Stimulated activated effector memory CD8-positive, alpha-beta T cell treated with anti-CD3 and anti-CD28 coated beads, Interleukin-12 subunit alpha, Interleukin-12 subunit beta, amount 100 ng/mL, for 72 hours (primary cell): ENCODE measurements around the gene MYO7B.

Source experiments
- ATAC-seq: fragments of 150-1000 bp; cut with Tn5 transposase; 2 replicates; pipeline ENCODE4 v1.10.0; 2021
- DNase-seq, 2 donors: peaks; one replicate each; pipeline ENCODE4 v3.0.0; 2021 to 2022; ENCODE audit warnings: low spot score in 2 of 2
- H3K27ac Mint-ChIP-seq: one replicate; pipeline ENCODE4 v1.8.0; 2022; ENCODE audit warnings: mild to moderate bottlenecking, mixed read lengths
- H3K36me3 Mint-ChIP-seq: one replicate; pipeline ENCODE4 v1.8.0; 2022; ENCODE audit warnings: mild to moderate bottlenecking, mixed read lengths
- H3K4me1 Mint-ChIP-seq: one replicate; pipeline ENCODE4 v1.8.0; 2022; ENCODE audit warnings: mixed read lengths
- H3K4me3 Mint-ChIP-seq: one replicate; pipeline ENCODE4 v1.8.0; 2022; ENCODE audit warnings: mild to moderate bottlenecking, mixed read lengths
- H3K9me3 Mint-ChIP-seq: one replicate; pipeline ENCODE4 v1.8.0; 2022; ENCODE audit warnings: mixed read lengths

Gene MYO7B

GRCh38 chr2:127535422-127535901 lies at the start of gene MYO7B:
Gene MYO7B, plus strand, starts transcription at chr2:127535683. Its CDS starts 24,040 bp downstream, at chr2:127559723.
- peak in 1 of 2 donors; percentile 43 for DNase-seq
- ATAC-seq: no peak
- no peaks in the 10 kb centered on the region for H3K9me3 Mint-ChIP-seq
- H3K36me3 Mint-ChIP-seq: no peaks in the 10 kb centered on the region
- H3K4me3 Mint-ChIP-seq: no peak within 1 kb of the TSS
- no peak within 1 kb of the TSS for H3K27ac Mint-ChIP-seq
- H3K4me1 Mint-ChIP-seq: no peaks in the 10 kb centered on the region

GRCh38 chr2:127485694-127486071 lies 49.8 kb upstream of the MYO7B start:
- Mint-ChIP-seq H3K36me3 (peaks cover 100% of the 10 kb centered on the region), H3K27ac (peak overlapping the region; percentile 41), H3K4me3 (peak overlapping the region; percentile 27), H3K4me1 (peaks cover 40% of the 10 kb centered on the region), H3K9me3 (no peaks in the 10 kb centered on the region)
- ATAC-seq (peak; percentile 85), DNase-seq (no peak)

- Mint-ChIP-seq H3K4me3 (peak overlapping the region; percentile 27), H3K27ac (peak overlapping the region; percentile 41), H3K9me3 (no peaks in the 10 kb centered on the region), H3K4me1 (peaks cover 40% of the 10 kb centered on the region), H3K36me3 (peaks cover 100% of the 10 kb centered on the region)
- ATAC-seq (peak; percentile 52), DNase-seq (no peak)
Observed at GRCh38 chr2:127486247-127487058, 49.0 kb upstream of the MYO7B start.

GRCh38 chr2:127490283-127490682 lies 45.2 kb upstream of the MYO7B start:
- Mint-ChIP-seq H3K4me3 (no peak overlapping the region), H3K9me3 (no peaks in the 10 kb centered on the region), H3K36me3 (peaks cover 100% of the 10 kb centered on the region), H3K4me1 (peaks cover 32% of the 10 kb centered on the region), H3K27ac (no peak overlapping the region)
- DNase-seq: no peak
- no peak for ATAC-seq

GRCh38 chr2:127498386-127498785 lies 37.1 kb upstream of the MYO7B start:
- H3K36me3 Mint-ChIP-seq: peaks cover 100% of the 10 kb centered on the region
- peak overlapping the region; percentile 10 for H3K27ac Mint-ChIP-seq
- ATAC-seq: no peak

GRCh38 chr2:127503491-127503890 lies 32.0 kb upstream of the MYO7B start:
- Mint-ChIP-seq H3K4me3 (no peak overlapping the region), H3K9me3 (no peaks in the 10 kb centered on the region), H3K27ac (peak overlapping the region; percentile 57), H3K36me3 (peaks cover 84% of the 10 kb centered on the region), H3K4me1 (peaks cover 8% of the 10 kb centered on the region)
- no peak for ATAC-seq
- DNase-seq: no peak

More at GRCh38 chr2:127498386-127498785, 37.1 kb upstream of the MYO7B start:
- Mint-ChIP-seq H3K4me1 (no peaks in the 10 kb centered on the region), H3K4me3 (no peak overlapping the region), H3K9me3 (no peaks in the 10 kb centered on the region)
- DNase-seq: no peak

- Mint-ChIP-seq H3K4me3 (no peak overlapping the region), H3K9me3 (no peaks in the 10 kb centered on the region), H3K4me1 (peaks cover 14% of the 10 kb centered on the region), H3K36me3 (peaks cover 74% of the 10 kb centered on the region), H3K27ac (peak overlapping the region; percentile 57)
- ATAC-seq: peak; percentile 21
- DNase-seq: no peak
Observed at GRCh38 chr2:127504552-127505430, 30.7 kb upstream of the MYO7B start.

GRCh38 chr2:127506510-127506909 lies 29.0 kb upstream of the MYO7B start:
- H3K9me3 Mint-ChIP-seq: no peaks in the 10 kb centered on the region
- H3K4me3 Mint-ChIP-seq: no peak overlapping the region
- H3K36me3 Mint-ChIP-seq: peaks cover 59% of the 10 kb centered on the region
- H3K27ac Mint-ChIP-seq: no peak overlapping the region
- peaks cover 23% of the 10 kb centered on the region for H3K4me1 Mint-ChIP-seq
- ATAC-seq (peak; percentile 48), DNase-seq (no peak)

GRCh38 chr2:127508023-127508630 lies 27.4 kb upstream of the MYO7B start:
- H3K27ac Mint-ChIP-seq: peak overlapping the region; percentile 27
- peaks cover 39% of the 10 kb centered on the region for H3K4me1 Mint-ChIP-seq
- DNase-seq (no peak), ATAC-seq (no peak)
- peaks cover 46% of the 10 kb centered on the region for H3K36me3 Mint-ChIP-seq
- H3K4me3 Mint-ChIP-seq: no peak overlapping the region
- no peaks in the 10 kb centered on the region for H3K9me3 Mint-ChIP-seq

- H3K36me3 Mint-ChIP-seq: peaks cover 46% of the 10 kb centered on the region
- H3K9me3 Mint-ChIP-seq: no peaks in the 10 kb centered on the region
- H3K4me1 Mint-ChIP-seq: peaks cover 39% of the 10 kb centered on the region
- ATAC-seq: peak; percentile 36
- no peak overlapping the region for H3K4me3 Mint-ChIP-seq
- no peak for DNase-seq
- H3K27ac Mint-ChIP-seq: peak overlapping the region; percentile 27
Observed at GRCh38 chr2:127508631-127509034, 26.9 kb upstream of the MYO7B start.

- H3K9me3 Mint-ChIP-seq: no peaks in the 10 kb centered on the region
- ATAC-seq (no peak), DNase-seq (no peak)
- H3K27ac Mint-ChIP-seq: no peak overlapping the region
- H3K4me3 Mint-ChIP-seq: no peak overlapping the region
- peaks cover 46% of the 10 kb centered on the region for H3K36me3 Mint-ChIP-seq
- peaks cover 46% of the 10 kb centered on the region for H3K4me1 Mint-ChIP-seq
Observed at GRCh38 chr2:127510073-127510472, 25.4 kb upstream of the MYO7B start.

GRCh38 chr2:127511090-127511695 lies 24.3 kb upstream of the MYO7B start:
- Mint-ChIP-seq H3K27ac (peak overlapping the region; percentile 12), H3K4me1 (peaks cover 58% of the 10 kb centered on the region)

GRCh38 chr2:127511917-127512316 lies 23.6 kb upstream of the MYO7B start:
- peaks cover 65% of the 10 kb centered on the region for H3K4me1 Mint-ChIP-seq
- H3K4me3 Mint-ChIP-seq: no peak overlapping the region
- H3K27ac Mint-ChIP-seq: peak overlapping the region; percentile 12
- H3K9me3 Mint-ChIP-seq: no peaks in the 10 kb centered on the region
- DNase-seq (no peak), ATAC-seq (no peak)
- H3K36me3 Mint-ChIP-seq: peaks cover 50% of the 10 kb centered on the region

More at GRCh38 chr2:127511090-127511695, 24.3 kb upstream of the MYO7B start:
- no peak overlapping the region for H3K4me3 Mint-ChIP-seq
- ATAC-seq (no peak), DNase-seq (no peak)
- peaks cover 46% of the 10 kb centered on the region for H3K36me3 Mint-ChIP-seq
- no peaks in the 10 kb centered on the region for H3K9me3 Mint-ChIP-seq

GRCh38 chr2:127512362-127512761 lies 23.1 kb upstream of the MYO7B start:
- Mint-ChIP-seq H3K4me1 (peaks cover 69% of the 10 kb centered on the region), H3K4me3 (no peak overlapping the region), H3K27ac (peak overlapping the region; percentile 48), H3K36me3 (peaks cover 54% of the 10 kb centered on the region), H3K9me3 (no peaks in the 10 kb centered on the region)
- ATAC-seq (no peak), DNase-seq (no peak)

- no peak overlapping the region for H3K4me3 Mint-ChIP-seq
- H3K27ac Mint-ChIP-seq: peak overlapping the region; percentile 71
- ATAC-seq: no peak
- H3K4me1 Mint-ChIP-seq: peaks cover 69% of the 10 kb centered on the region
- no peaks in the 10 kb centered on the region for H3K9me3 Mint-ChIP-seq
- no peak for DNase-seq
- peaks cover 65% of the 10 kb centered on the region for H3K36me3 Mint-ChIP-seq
Observed at GRCh38 chr2:127514076-127514475, 21.4 kb upstream of the MYO7B start.
